HG03135 (cell line): Measurements from ENCODE around the gene SRRD.
"Not testable (repeated sequence)": the region's sequence is repeated elsewhere in the genome, so short reads cannot be mapped to it uniquely, and the experiment has no call there.

ENCODE experiments used
- ATAC-seq: cut with Tn5 transposase; IDR thresholded peaks from one replicate; pipeline ENCODE4 v1.9.1; 2021; ENCODE audit warnings: mild to moderate bottlenecking, moderate library complexity; ENCODE audit not compliant: unreplicated experiment

Gene SRRD

DNA sequence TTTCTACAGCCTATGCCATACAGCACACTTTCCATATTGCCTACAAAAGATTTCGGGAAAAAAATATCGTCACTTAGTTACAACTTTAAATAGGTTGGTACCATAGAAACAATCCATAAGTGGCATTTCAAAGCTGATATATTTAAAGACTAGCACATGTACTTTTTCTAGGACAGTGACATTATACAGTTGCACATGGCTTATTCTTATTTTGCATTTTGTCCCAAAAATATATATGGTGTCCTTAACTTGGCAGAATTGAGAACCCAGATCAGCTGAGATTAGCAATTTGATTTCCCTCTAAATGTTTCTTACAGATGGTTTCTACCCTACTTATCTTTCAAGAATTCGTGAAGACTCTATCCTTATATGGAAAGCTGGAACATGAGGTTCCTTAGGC lies 32.3 kb downstream of the SRRD start:
- ATAC-seq = no peak

- ATAC-seq = no peak
Measured at GRCh38 chr22:26516503-26516902, 32.8 kb downstream of the SRRD start.

DNA sequence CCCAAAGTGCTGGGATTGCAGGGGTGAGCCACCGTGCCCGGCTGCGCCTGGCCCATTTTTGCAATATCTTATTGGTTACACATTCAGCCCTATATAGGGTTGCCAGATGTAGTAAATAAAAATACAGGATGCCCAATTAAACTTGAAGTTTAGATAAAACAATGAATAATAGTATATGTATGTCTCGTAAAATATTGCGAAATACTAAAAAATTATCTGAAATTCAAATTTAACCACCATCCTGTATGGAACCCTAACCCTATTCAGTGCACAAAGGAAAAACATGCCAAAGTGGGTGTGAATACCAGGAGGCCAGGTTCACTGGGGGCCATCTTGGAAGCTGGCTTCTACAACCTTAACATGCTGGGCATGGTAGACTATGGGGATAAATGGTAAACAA lies 33.8 kb downstream of the SRRD start:
- ATAC-seq = no peak

DNA sequence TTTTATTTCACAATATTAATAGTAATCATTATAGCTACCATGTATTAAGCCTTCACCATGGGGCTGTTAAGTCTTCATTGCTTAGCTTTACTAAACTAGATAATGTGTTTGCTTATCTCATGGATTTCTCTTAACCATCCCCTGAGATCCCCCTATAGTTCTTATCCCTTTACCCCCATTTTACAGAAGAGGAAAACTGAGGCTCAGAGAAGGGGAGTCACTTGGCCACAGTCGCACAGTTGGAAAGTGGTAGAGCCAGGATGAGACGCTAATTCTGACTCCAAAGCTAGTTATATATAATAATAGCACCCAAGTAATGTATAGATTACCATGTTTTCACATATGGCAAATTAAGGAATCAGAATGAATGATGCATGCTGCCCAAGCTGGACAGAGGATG lies 38.3 kb downstream of the SRRD start:
- no peak for ATAC-seq

DNA sequence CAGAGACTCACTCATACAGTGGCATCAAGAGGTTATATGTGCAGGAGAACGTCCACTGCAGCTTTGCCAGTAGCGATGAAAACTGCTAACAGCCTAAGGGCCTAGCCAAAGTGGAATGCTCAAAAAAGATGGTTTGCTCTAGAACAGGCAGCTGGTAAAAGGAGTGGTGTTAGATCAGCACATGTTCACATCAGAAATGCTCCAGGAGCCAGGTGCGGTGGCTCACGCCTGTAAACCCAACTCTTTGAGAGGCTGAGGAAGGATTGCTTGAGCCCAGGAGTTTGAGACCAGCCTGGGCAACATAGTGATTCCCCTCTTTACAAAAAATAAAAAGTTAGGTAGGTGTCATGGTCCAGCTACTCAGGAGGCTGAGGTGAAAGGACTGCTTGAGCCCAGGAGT lies 38.9 kb downstream of the SRRD start:
- no peak for ATAC-seq

DNA sequence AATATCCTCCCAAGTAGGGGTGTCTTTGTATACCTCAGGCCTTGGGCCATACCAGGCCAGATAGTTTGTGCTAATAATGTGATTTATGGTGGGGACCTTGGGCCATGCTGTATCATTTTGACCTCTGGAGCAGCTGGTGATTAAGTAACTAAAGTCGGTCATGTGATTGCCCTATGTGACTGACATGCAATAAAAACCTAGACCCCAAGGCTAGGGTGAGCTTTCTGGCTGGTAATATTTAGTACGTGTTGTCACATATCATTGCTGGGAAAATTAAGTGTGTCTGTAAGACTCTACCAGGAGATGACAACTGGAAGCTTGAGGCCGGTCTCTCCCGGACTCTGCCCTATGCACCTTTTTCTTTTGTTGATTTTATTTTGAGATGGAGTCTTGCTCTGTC lies 41.2 kb downstream of the SRRD start:
- no peak for ATAC-seq

GRCh38 chr22:26525946-26526564 lies 42.4 kb downstream of the SRRD start:
- no peak for ATAC-seq

- ATAC-seq = no peak
Measured at GRCh38 chr22:26527167-26527566, 43.5 kb downstream of the SRRD start.

DNA sequence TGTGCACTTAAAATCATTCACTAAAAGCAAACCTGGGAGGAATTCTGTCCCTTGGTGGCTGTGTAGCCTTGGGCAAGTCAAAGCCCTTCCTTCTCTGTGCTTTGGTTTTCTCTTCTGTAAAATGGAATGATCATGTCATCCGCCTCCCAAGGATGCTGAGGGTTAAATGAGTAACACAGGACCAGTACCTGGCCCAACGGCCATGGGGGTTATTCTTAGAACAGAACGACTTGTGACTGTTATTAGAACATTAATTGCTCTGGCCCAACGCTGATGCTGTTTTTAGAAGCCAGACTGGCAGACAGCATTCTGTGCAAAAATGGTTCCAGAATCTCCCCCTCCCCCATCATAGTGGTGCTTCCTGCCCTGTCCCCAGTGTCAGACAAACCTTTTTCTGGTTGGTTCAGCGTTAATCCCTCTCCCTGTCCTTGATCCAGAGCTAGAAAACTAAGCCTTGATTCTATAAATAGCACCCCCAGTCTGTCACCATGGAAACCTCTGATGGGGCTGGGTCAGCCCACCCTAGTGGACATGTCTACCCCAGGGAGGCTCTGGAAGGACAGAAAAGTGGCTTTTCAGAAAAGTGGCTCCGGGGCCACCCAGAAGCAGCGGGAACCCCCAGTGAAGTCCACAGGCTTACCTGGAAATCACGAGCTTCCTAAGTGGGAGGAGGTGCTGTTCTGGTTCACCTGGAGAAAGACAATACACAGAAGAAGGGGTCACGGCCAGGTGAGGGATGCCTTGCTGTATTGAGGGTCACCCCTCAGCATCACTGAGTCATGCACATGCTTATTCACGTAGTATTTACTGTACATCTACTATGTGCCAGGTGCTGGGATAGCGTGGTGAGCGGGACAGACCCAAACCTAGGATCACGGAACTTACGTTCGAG lies 44.1 kb downstream of the SRRD start:
- no peak for ATAC-seq

GRCh38 chr22:26528518-26528917 lies 44.8 kb downstream of the SRRD start:
- not testable (repeated sequence) for ATAC-seq

GRCh38 chr22:26529345-26529744 lies 45.7 kb downstream of the SRRD start:
- no peak for ATAC-seq

- no peak for ATAC-seq
Measured at GRCh38 chr22:26534171-26534855, 50.6 kb downstream of the SRRD start.

- no peak for ATAC-seq
Measured at GRCh38 chr22:26534874-26535602, 51.4 kb downstream of the SRRD start.

GRCh38 chr22:26535603-26535908 lies 51.9 kb downstream of the SRRD start:
- ATAC-seq = no peak

DNA sequence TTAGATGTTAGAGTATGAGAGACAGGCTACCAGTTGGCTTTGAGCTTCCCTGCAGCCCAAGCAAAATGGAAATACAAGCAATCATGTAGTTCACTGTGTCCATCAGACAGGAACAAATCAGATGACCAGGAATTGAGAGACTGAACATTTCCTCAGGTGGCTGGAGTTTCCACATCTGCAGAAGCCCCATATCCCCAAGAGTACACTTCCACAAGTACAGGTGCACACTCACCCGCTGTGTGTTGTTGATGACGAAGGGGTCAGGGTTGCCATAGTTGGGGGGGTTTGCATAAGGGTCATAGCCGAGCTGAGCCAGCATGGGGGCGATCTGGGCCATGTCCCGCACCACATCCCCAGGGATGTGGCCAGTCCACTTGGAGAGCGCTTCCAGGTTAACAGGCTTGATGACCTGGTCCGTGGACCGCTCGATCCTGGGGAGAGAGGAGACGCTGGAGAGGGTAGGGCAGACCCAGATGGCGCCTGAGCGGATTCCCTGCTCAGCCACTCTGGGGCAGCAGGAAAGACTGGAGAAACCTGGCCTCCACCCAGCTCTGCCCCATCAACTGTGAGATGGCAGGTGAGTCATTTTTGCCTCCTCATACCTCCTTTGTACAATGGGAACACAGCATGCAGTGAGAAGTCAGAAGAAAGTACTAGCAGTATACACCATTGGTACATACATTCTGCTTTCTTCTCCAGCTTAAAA lies 52.5 kb downstream of the SRRD start:
- no peak for ATAC-seq

- ATAC-seq = no peak
Measured at GRCh38 chr22:26536762-26537134, 53.1 kb downstream of the SRRD start.

GRCh38 chr22:26540119-26540518 lies 56.4 kb downstream of the SRRD start:
- ATAC-seq = no peak

- ATAC-seq = no peak
Measured at GRCh38 chr22:26541167-26541819, 57.6 kb downstream of the SRRD start.

GRCh38 chr22:26542831-26543230 lies 59.2 kb downstream of the SRRD start:
- no peak for ATAC-seq
